ENCODE results near the gene PDZRN4. TPM values are rescaled to one million over a fixed set of nuclear protein-coding genes. Genes with fewer than 3 reads are reported as not detected.

The PDZRN4 gene
- total and polyA plus RNA-seq, 8 donors: 0.12 to 0.26 (median 0.23) TPM; not detected in 4

- H3K27me3 ChIP-seq: no peaks in the 10 kb centered on the region
- FAIRE-seq: peak; percentile 34
- H3K4me1 ChIP-seq: no peaks in the 10 kb centered on the region
- intact Hi-C loops (cut with DNase I): no loop called here
- WGBS, 2 donors: 7 to 8% methylated on average over 1 of the region's 1 CpG
- peak in 3 of 4 donors; percentile 15 to 58 (median 39) for ATAC-seq
- H3K27ac ChIP-seq: peak overlapping the region in 1 of 4 donors; percentile 5
- DNase-seq: no peak
- TF ChIP-seq, protein P1, sequence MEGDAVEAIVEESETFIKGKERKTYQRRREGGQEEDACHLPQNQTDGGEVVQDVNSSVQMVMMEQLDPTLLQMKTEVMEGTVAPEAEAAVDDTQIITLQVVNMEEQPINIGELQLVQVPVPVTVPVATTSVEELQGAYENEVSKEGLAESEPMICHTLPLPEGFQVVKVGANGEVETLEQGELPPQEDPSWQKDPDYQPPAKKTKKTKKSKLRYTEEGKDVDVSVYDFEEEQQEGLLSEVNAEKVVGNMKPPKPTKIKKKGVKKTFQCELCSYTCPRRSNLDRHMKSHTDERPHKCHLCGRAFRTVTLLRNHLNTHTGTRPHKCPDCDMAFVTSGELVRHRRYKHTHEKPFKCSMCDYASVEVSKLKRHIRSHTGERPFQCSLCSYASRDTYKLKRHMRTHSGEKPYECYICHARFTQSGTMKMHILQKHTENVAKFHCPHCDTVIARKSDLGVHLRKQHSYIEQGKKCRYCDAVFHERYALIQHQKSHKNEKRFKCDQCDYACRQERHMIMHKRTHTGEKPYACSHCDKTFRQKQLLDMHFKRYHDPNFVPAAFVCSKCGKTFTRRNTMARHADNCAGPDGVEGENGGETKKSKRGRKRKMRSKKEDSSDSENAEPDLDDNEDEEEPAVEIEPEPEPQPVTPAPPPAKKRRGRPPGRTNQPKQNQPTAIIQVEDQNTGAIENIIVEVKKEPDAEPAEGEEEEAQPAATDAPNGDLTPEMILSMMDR (IDR thresholded peaks at IDR 0.05): no peak
- H3K4me3 ChIP-seq: no peak overlapping the region
- H3K36me3 ChIP-seq: no peaks in the 10 kb centered on the region
- no peaks in the 10 kb centered on the region for H3K9me3 ChIP-seq
Measured at GRCh38 chr12:41521872-41522379, 333.8 kb downstream of the PDZRN4 start.

DNA sequence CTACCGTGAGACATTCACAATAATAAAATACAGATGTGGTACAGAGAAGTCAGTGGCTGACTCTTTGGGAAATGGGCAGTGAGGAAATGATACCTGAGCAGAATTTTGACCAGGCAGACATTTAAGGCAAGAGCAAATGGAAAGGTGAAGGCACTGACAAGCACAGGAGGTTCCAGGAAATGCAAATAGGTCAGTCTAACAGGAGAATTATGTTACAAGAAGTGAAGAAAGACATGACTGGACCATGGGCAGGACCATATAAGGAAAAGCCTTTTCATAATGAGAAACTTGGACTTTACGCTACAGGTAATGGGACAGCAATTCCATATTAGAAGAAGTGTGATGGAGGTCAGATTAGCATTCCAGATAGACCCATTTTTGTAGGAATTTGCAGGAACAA lies 338.9 kb downstream of the PDZRN4 start:
- H3K4me3 ChIP-seq: no peak overlapping the region
- intact Hi-C loops (cut with DNase I): no loop called here
- TF ChIP-seq, protein P1 (IDR thresholded peaks at IDR 0.05): no peak
- ATAC-seq (no peak), FAIRE-seq (no peak), DNase-seq (no peak)
- no peaks in the 10 kb centered on the region for H3K4me1 ChIP-seq
- H3K9me3 ChIP-seq: no peaks in the 10 kb centered on the region
- no peaks in the 10 kb centered on the region for H3K27me3 ChIP-seq
- H3K27ac ChIP-seq: no peak overlapping the region
- 78 to 96% methylated on average over 2 of the region's 2 CpGs for WGBS, 2 donors
- no peaks in the 10 kb centered on the region for H3K36me3 ChIP-seq

- no peak overlapping the region for H3K4me3 ChIP-seq
- H3K4me1 ChIP-seq: no peaks in the 10 kb centered on the region
- TF ChIP-seq, protein P1 (IDR thresholded peaks at IDR 0.05): no peak
- ATAC-seq (no peak), DNase-seq (no peak), FAIRE-seq (no peak)
- no peaks in the 10 kb centered on the region for H3K9me3 ChIP-seq
- H3K27me3 ChIP-seq: no peaks in the 10 kb centered on the region
- 31 to 42% methylated on average over 4 of the region's 4 CpGs for WGBS, 2 donors
- intact Hi-C loops (cut with DNase I): no loop called here
- H3K27ac ChIP-seq: no peak overlapping the region
- H3K36me3 ChIP-seq: no peaks in the 10 kb centered on the region
Measured at GRCh38 chr12:41527534-41528116, 339.5 kb downstream of the PDZRN4 start.

DNA sequence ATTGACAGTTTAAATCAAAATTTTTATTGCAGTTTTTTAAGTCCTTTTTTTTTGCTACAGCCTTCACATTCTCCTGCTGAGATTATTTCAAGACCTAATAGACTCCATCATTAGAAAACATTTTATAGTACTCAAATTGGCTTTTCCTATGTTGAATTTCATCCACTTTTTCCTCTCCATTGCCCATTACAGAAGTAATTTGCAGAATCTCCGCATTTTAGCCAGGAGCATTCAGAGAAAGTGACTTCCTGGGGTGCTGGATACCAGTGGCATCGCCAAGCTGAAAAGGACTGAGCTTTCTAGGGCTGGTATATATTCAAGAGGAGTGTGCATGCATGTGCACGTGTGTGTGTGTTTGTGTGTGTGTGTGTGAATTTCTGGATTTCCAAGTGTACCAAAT lies 340.8 kb downstream of the PDZRN4 start:
- Histone ChIP-seq H3K4me3 (no peak overlapping the region), H3K9me3 (no peaks in the 10 kb centered on the region), H3K4me1 (no peaks in the 10 kb centered on the region), H3K27me3 (no peaks in the 10 kb centered on the region), H3K36me3 (no peaks in the 10 kb centered on the region), H3K27ac (no peak overlapping the region)
- ATAC-seq: no peak
- TF ChIP-seq, protein P1 (IDR thresholded peaks at IDR 0.05): no peak
- no peak for DNase-seq
- intact Hi-C loops (cut with DNase I): no loop called here
- FAIRE-seq: no peak
- WGBS, 2 donors: 50 to 68% methylated on average over 3 of the region's 3 CpGs

DNA sequence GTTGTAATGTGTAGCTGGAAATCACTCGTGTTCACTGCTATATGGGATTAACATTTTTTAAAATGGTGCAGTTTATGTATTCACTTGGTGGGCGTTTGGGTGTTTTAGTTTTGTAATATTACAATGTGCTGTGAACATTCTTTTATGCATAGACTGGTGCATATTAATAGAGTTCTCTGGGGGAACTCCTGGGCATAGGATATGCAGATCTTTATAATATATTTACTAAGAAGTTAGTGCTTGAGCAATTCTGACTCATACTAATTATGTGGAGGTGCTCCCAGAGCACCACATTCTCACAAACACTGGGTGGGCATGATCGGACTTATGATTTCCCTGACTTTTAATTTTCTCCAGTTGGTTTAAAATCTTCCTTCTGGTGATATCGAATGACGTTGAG lies 342.3 kb downstream of the PDZRN4 start:
- ATAC-seq (no peak), DNase-seq (no peak), FAIRE-seq (no peak)
- TF ChIP-seq, protein P1 (IDR thresholded peaks at IDR 0.05): no peak
- WGBS, 2 donors: 52 to 59% methylated on average over 5 of the region's 5 CpGs
- Histone ChIP-seq H3K4me3 (no peak overlapping the region), H3K36me3 (no peaks in the 10 kb centered on the region), H3K27me3 (no peaks in the 10 kb centered on the region), H3K9me3 (no peaks in the 10 kb centered on the region), H3K27ac (no peak overlapping the region), H3K4me1 (no peaks in the 10 kb centered on the region)
- intact Hi-C loops (cut with DNase I): no loop called here
